ENCODE results near the gene DYNC2H1.

The DYNC2H1 gene

DNA sequence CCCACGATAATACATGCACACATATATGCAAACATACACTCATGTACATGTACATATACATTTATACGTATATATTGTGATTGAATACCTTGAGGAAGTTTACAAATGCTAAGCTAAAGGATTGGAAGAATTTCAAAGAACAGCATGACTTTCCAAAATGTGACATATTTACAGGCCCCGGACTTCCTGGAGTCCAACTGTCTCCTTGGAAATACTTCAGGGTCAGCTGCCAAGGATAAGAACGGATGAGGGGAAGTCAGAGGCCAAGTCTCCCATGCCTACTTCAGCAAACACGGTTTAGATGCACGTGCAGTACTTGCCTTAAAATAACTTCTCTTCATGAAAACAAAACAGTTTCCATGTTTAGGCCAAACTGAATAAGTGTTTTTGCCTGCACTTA, 213.6 kb downstream of the DYNC2H1 start:
- no peak overlapping the region for H3K9ac ChIP-seq
- H4K20me1 ChIP-seq, result no peaks in the 10 kb centered on the region
- H3K36me3 ChIP-seq, result no peaks in the 10 kb centered on the region

DNA sequence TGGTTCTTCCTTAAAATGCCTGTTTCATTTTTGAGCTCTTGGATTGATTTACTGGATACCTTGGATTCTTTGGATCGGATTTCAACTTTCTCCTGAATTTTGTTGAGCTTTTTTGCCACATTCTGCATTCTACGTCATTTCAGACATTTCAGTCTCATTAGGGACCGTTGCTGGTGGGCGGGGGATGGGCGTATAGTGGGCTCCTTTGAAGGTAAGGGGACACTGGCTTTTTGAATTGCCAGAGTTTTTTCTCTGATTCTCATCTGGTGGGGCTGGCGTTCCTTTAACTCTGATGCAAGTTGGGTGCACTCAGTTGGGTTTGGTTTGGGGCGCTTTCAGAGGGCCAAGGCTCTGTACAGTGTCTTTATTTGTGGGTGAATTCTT, 216.5 kb downstream of the DYNC2H1 start:
- no peak overlapping the region for H3K27ac ChIP-seq
- H4K20me1 ChIP-seq, result no peaks in the 10 kb centered on the region
- H3K9ac ChIP-seq, result no peak overlapping the region
- TF ChIP-seq Cebpa-rat (IDR thresholded peaks at IDR 0.05), result no peak
- H3K4me1 ChIP-seq, result no peaks in the 10 kb centered on the region
- no peaks in the 10 kb centered on the region for H3K9me3 ChIP-seq
- no peak overlapping the region for H3K4me3 ChIP-seq
- no peaks in the 10 kb centered on the region for H3K36me3 ChIP-seq
- no peaks in the 10 kb centered on the region for H3K27me3 ChIP-seq
- no peak overlapping the region for H3K4me2 ChIP-seq

More for the DNA sequence above, 213.6 kb downstream of the DYNC2H1 start:
- H3K4me1 ChIP-seq, result no peaks in the 10 kb centered on the region
- no peak for TF ChIP-seq Cebpa-rat (IDR thresholded peaks at IDR 0.05)
- H3K4me3 ChIP-seq, result no peak overlapping the region
- no peak overlapping the region for H3K27ac ChIP-seq
- no peak overlapping the region for H3K4me2 ChIP-seq
- H3K9me3 ChIP-seq, result no peaks in the 10 kb centered on the region
- no peaks in the 10 kb centered on the region for H3K27me3 ChIP-seq

DNA sequence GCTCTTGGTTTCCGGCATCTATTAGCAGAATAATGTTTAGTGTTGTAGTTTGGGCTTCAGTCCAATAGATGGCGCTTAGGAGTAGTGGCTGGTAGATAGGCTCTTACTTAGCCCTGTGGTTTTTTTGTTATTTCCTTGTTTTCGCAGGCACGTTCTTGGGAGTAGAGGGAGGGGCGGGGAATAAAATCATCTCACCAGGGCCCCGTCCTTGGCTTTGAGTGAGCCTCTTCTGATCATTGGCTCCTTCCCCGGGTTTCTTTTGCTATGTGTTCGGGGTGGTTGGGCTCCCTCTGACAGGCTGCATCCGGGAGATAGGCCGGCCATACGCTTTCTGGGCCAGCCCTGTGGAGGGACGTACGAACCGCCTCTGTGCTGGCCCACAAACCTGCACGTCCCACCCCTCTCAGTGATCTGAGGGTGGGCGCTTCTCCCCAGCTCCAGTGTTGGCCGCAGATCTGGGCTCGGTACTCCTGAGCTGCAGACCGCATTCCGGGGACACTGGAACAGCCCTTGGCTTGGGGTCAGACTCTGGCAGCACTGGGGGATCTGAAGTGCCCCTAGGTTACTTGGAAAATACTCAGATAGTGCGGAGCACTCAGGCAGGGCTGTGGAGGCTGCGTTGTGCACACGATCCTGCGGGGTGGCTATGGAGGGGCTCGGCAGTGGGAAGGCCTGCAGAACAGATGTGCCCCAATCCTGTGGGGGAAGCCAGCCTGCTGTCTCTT, 217.0 kb downstream of the DYNC2H1 start:
- H3K9me3 ChIP-seq, result no peaks in the 10 kb centered on the region
- no peak overlapping the region for H3K4me3 ChIP-seq
- H3K36me3 ChIP-seq, result no peaks in the 10 kb centered on the region
- H3K27me3 ChIP-seq, result no peaks in the 10 kb centered on the region
- TF ChIP-seq Cebpa-rat (IDR thresholded peaks at IDR 0.05), result no peak
- H3K4me1 ChIP-seq, result no peaks in the 10 kb centered on the region
- no peak overlapping the region for H3K4me2 ChIP-seq
- 0 out of 2 replicates have a peak overlapping the region, but pooled peaks have one; percentile 22 for H3K27ac ChIP-seq
- H4K20me1 ChIP-seq, result no peaks in the 10 kb centered on the region
- no peak overlapping the region for H3K9ac ChIP-seq

- Histone ChIP-seq H3K27me3 (no peaks in the 10 kb centered on the region), H3K9me3 (no peaks in the 10 kb centered on the region)
Measured at GRCh38 chr11:103327721-103328120, 218.5 kb downstream of the DYNC2H1 start.

DNA sequence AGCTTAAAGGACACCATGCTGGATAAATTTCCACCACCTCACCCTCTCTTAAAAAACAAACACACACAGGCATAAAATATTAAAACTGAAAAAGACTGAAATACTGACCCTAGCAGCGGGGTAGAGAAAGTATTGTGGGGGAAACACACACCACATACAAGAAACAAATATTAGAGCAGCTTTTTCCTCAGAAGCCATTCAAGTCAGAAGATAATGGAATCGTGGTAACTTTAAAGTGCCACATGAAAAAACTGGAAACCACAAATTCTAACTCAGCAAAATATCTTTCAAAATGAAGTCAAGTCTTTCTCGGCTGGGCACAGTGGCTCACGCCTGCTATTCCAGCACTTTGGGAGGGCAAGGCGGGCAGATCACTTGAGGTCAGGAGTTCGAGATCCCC, 223.2 kb downstream of the DYNC2H1 start:
- no peak for TF ChIP-seq Cebpa-rat (IDR thresholded peaks at IDR 0.05)
- Histone ChIP-seq H3K27me3 (no peaks in the 10 kb centered on the region), H3K4me1 (no peaks in the 10 kb centered on the region), H3K9me3 (no peaks in the 10 kb centered on the region), H3K4me2 (no peak overlapping the region), H3K9ac (no peak overlapping the region), H4K20me1 (no peaks in the 10 kb centered on the region), H3K4me3 (no peak overlapping the region), H3K27ac (no peak overlapping the region), H3K36me3 (no peaks in the 10 kb centered on the region)

More at GRCh38 chr11:103327721-103328120, 218.5 kb downstream of the DYNC2H1 start:
- no peak for TF ChIP-seq Cebpa-rat (IDR thresholded peaks at IDR 0.05)
- no peaks in the 10 kb centered on the region for H3K36me3 ChIP-seq
- no peaks in the 10 kb centered on the region for H4K20me1 ChIP-seq
- H3K4me1 ChIP-seq, result no peaks in the 10 kb centered on the region
- no peak overlapping the region for H3K4me2 ChIP-seq
- no peak overlapping the region for H3K4me3 ChIP-seq
- H3K27ac ChIP-seq, result no peak overlapping the region
- H3K9ac ChIP-seq, result no peak overlapping the region

- Histone ChIP-seq H3K27me3 (no peaks in the 10 kb centered on the region), H3K36me3 (no peaks in the 10 kb centered on the region), H3K9me3 (no peaks in the 10 kb centered on the region), H3K4me2 (no peak overlapping the region), H4K20me1 (no peaks in the 10 kb centered on the region), H3K27ac (no peak overlapping the region), H3K4me3 (no peak overlapping the region), H3K9ac (no peak overlapping the region), H3K4me1 (no peaks in the 10 kb centered on the region)
- no peak for TF ChIP-seq Cebpa-rat (IDR thresholded peaks at IDR 0.05)
Measured at GRCh38 chr11:103338621-103339484, 229.6 kb downstream of the DYNC2H1 start.

DNA sequence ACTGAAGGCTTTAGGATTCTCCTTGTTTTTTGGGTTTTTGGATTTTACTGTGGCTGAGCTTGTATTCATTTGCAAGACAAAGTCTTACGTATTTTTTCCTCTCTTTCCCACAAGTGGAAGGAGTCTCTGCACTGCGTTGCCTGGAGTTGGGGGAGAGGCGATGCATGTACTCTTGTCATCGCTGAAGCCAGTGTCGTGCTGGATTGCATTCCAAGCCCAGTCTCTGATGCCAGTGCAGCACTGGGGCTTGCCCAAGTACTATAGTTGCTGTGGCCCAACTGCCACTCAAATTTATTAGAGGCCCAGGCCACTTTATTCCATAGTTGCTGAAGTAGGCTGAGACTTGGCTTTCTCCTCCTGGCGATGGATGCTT, 230.2 kb downstream of the DYNC2H1 start:
- no peaks in the 10 kb centered on the region for H3K4me1 ChIP-seq
- no peak overlapping the region for H3K4me3 ChIP-seq

GRCh38 chr11:103340956-103341355, 231.7 kb downstream of the DYNC2H1 start:
- H3K4me1 ChIP-seq, result no peaks in the 10 kb centered on the region
- no peak overlapping the region for H3K9ac ChIP-seq
- H3K36me3 ChIP-seq, result no peaks in the 10 kb centered on the region
- no peak overlapping the region for H3K27ac ChIP-seq
- no peaks in the 10 kb centered on the region for H4K20me1 ChIP-seq
- H3K4me2 ChIP-seq, result no peak overlapping the region
- no peak overlapping the region for H3K4me3 ChIP-seq
- H3K27me3 ChIP-seq, result no peaks in the 10 kb centered on the region
- H3K9me3 ChIP-seq, result no peaks in the 10 kb centered on the region
- no peak for TF ChIP-seq Cebpa-rat (IDR thresholded peaks at IDR 0.05)

More for the DNA sequence above, 230.2 kb downstream of the DYNC2H1 start:
- H3K9ac ChIP-seq, result no peak overlapping the region
- H3K4me2 ChIP-seq, result no peak overlapping the region
- no peaks in the 10 kb centered on the region for H3K27me3 ChIP-seq
- H3K9me3 ChIP-seq, result no peaks in the 10 kb centered on the region
- H4K20me1 ChIP-seq, result no peaks in the 10 kb centered on the region
- no peak for TF ChIP-seq Cebpa-rat (IDR thresholded peaks at IDR 0.05)
- no peak overlapping the region for H3K27ac ChIP-seq
- no peaks in the 10 kb centered on the region for H3K36me3 ChIP-seq

- H3K27me3 ChIP-seq, result no peaks in the 10 kb centered on the region
- no peaks in the 10 kb centered on the region for H4K20me1 ChIP-seq
- H3K9ac ChIP-seq, result no peak overlapping the region
- H3K4me3 ChIP-seq, result no peak overlapping the region
- H3K4me2 ChIP-seq, result no peak overlapping the region
- H3K9me3 ChIP-seq, result no peaks in the 10 kb centered on the region
- H3K36me3 ChIP-seq, result no peaks in the 10 kb centered on the region
- no peaks in the 10 kb centered on the region for H3K4me1 ChIP-seq
- no peak for TF ChIP-seq Cebpa-rat (IDR thresholded peaks at IDR 0.05)
- H3K27ac ChIP-seq, result no peak overlapping the region
Measured at GRCh38 chr11:103344886-103345285, 235.7 kb downstream of the DYNC2H1 start.

GRCh38 chr11:103349595-103349994, 240.4 kb downstream of the DYNC2H1 start:
- TF ChIP-seq Cebpa-rat (IDR thresholded peaks at IDR 0.05), result no peak
- H3K9me3 ChIP-seq, result no peaks in the 10 kb centered on the region

More at GRCh38 chr11:103349595-103349994, 240.4 kb downstream of the DYNC2H1 start:
- Histone ChIP-seq H4K20me1 (no peaks in the 10 kb centered on the region), H3K4me3 (no peak overlapping the region), H3K4me2 (no peak overlapping the region), H3K36me3 (no peaks in the 10 kb centered on the region), H3K4me1 (no peaks in the 10 kb centered on the region), H3K27ac (no peak overlapping the region), H3K27me3 (no peaks in the 10 kb centered on the region), H3K9ac (no peak overlapping the region)
